Neural progenitor cell (in vitro differentiated cells): ENCODE data around the gene CRHR1. TPM values are rescaled to one million over a fixed set of nuclear protein-coding genes. Genes with fewer than 3 reads are reported as not detected.

Source experiments
- DNase-seq: peaks from one replicate; pipeline ENCODE4 v3.0.0-alpha.2; 2016; ENCODE audit warnings: low spot score
- H2AFZ ChIP-seq: fragments of 200-600 bp; sonication (generic); replicated peaks from 2 replicates; pipeline ENCODE4 v1.6.1; 2016; ENCODE audit warnings: antibody characterized with exemption
- H3F3A ChIP-seq: fragments of 200-600 bp; sonication (generic); 2 replicates; pipeline ENCODE4 v1.6.1; 2016; ENCODE audit warnings: antibody characterized with exemption, low read depth
- H3K27ac ChIP-seq: fragments of 200-600 bp; sonication (generic); 2 replicates; pipeline ENCODE4 v1.5.1; 2016; ENCODE audit warnings: mild to moderate bottlenecking
- H3K27me3 ChIP-seq: fragments of 200-600 bp; sonication (generic); 2 replicates; pipeline ENCODE4 v1.6.1; 2016; ENCODE audit warnings: mild to moderate bottlenecking, moderate library complexity
- H3K36me3 ChIP-seq: fragments of 200-600 bp; sonication (generic); 2 replicates; pipeline ENCODE4 v1.5.1; 2016
- H3K4me1 ChIP-seq: fragments of 200-600 bp; sonication (generic); 2 replicates; pipeline ENCODE4 v1.6.1; 2016; ENCODE audit warnings: mixed run types
- H3K4me2 ChIP-seq: fragments of 200-600 bp; sonication (generic); 2 replicates; pipeline ENCODE4 v1.6.1; 2016
- H3K4me3 ChIP-seq: fragments of 200-600 bp; sonication (generic); 2 replicates; pipeline ENCODE4 v1.5.1; 2016
- H3K79me2 ChIP-seq: fragments of 200-600 bp; sonication (generic); 2 replicates; pipeline ENCODE4 v1.6.1; 2016; ENCODE audit warnings: low read depth
- H3K9ac ChIP-seq: fragments of 200-600 bp; sonication (generic); 2 replicates; pipeline ENCODE4 v1.6.1; 2016
- H3K9me3 ChIP-seq: fragments of 200-600 bp; sonication (generic); 2 replicates; pipeline ENCODE4 v1.5.1; 2016; ENCODE audit warnings: low read depth
- H4K20me1 ChIP-seq: fragments of 200-600 bp; sonication (generic); 2 replicates; pipeline ENCODE4 v1.6.1; 2016; ENCODE audit warnings: low read depth
- H3K27ac Mint-ChIP-seq: 3 replicates; pipeline ENCODE4 v1.8.0; 2021; ENCODE audit warnings: mixed read lengths
- H3K27me3 Mint-ChIP-seq: 2 replicates; pipeline ENCODE4 v1.8.0; 2022; ENCODE audit warnings: low read depth, mild to moderate bottlenecking, inconsistent platforms, moderate library complexity, mixed read lengths; ENCODE audit not compliant: insufficient read depth
- H3K36me3 Mint-ChIP-seq: 3 replicates; pipeline ENCODE4 v1.8.0; 2021; ENCODE audit warnings: mixed read lengths
- H3K4me1 Mint-ChIP-seq: 3 replicates; pipeline ENCODE4 v1.8.0; 2021; ENCODE audit warnings: mixed read lengths
- H3K4me3 Mint-ChIP-seq: 3 replicates; pipeline ENCODE4 v1.8.0; 2021; ENCODE audit warnings: mild to moderate bottlenecking, moderate library complexity, mixed read lengths
- H3K9me3 Mint-ChIP-seq: 3 replicates; pipeline ENCODE4 v1.8.0; 2020; ENCODE audit warnings: mixed read lengths
- EZH2 ChIP-seq: fragments of 200-600 bp; sonication (generic); IDR thresholded peaks from 2 replicates; pipeline ENCODE4 v1.6.1; 2017; ENCODE audit warnings: antibody characterized with exemption, mild to moderate bottlenecking, moderate library complexity
- EZH2phosphoT487 ChIP-seq: fragments of 200-600 bp; sonication (generic); IDR thresholded peaks from 2 replicates; pipeline ENCODE4 v1.6.1; 2017; ENCODE audit warnings: antibody characterized with exemption
- total RNA-seq: library from RNA; depleted of rRNA; stranded (reverse); fragments of >200 nt; gene quantifications from 2 replicates; pipeline ENCODE4 v1.2.3, GENCODE V29; 2015; ENCODE audit warnings: low replicate concordance
- TF ChIP-seq, protein P1 (sequence below): fragments of 200-600 bp; sonication (generic); IDR thresholded peaks from 2 replicates; pipeline ENCODE4 v1.5.1; 2017; ENCODE audit warnings: antibody characterized with exemption, mild to moderate bottlenecking

Gene CRHR1
- 2.9 and 3.4 TPM in 2 replicates for total RNA-seq

DNA sequence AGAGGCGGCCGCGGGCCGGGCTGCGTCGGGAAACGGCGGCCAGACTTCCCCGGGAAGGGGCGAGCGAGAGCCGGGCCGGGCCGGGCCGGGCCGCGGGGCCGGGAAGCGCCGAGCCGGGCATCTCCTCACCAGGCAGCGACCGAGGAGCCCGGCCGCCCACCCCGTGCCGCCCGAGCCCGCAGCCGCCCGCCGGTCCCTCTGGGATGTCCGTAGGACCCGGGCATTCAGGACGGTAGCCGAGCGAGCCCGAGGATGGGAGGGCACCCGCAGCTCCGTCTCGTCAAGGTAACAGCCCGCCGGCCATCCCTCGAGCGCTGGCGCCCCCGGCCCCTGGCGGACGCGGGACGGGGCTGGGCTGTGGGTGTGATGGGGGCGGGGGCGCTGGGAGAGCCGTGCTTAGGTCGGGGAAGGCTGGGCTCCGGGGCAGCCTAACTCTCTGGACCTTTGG lies at the start of gene CRHR1:
TSS of gene CRHR1 (plus strand) at position 28 of the 448 bp plus-strand sequence. CDS start at position 253, 225 bp downstream.
- peak; percentile 58 for DNase-seq

DNA sequence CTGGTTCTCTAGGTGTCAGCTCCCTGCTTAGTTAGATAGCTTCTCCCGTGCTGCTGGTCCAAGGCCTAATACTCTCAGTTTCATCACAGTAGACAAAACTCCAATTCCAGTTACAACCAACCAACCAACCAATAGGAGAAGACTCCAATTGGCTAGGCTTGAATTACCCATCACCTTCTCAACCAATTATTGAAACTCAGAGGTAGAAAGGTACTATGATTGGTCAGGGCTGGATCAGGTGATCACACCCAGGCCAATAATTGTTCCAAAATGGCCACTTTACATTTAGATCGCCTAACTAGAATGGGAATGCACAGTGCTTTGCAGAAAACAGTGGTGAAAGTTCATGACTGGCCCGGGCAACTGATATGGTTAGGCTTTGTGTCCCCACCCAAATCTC lies 49.5 kb upstream of the CRHR1 start:
- no peak overlapping the region for H3K4me3 Mint-ChIP-seq
- DNase-seq: no peak
- H3K27me3 Mint-ChIP-seq: no peaks in the 10 kb centered on the region
- H3F3A ChIP-seq: no peaks in the 10 kb centered on the region
- H3K27me3 ChIP-seq: peaks cover 35% of the 10 kb centered on the region
- H3K36me3 ChIP-seq: no peaks in the 10 kb centered on the region
- no peaks in the 10 kb centered on the region for H3K36me3 Mint-ChIP-seq
- no peak overlapping the region for H3K9ac ChIP-seq
- H3K27ac ChIP-seq: no peak overlapping the region
- no peak overlapping the region for H3K27ac Mint-ChIP-seq
- peaks cover 6% of the 10 kb centered on the region for H3K9me3 Mint-ChIP-seq
- H3K9me3 ChIP-seq: no peaks in the 10 kb centered on the region
- no peak overlapping the region for H3K4me3 ChIP-seq
- peaks cover 9% of the 10 kb centered on the region for H3K4me1 ChIP-seq
- no peaks in the 10 kb centered on the region for H3K79me2 ChIP-seq
- H3K4me2 ChIP-seq: no peak overlapping the region
- H4K20me1 ChIP-seq: no peaks in the 10 kb centered on the region
- peaks cover 4% of the 10 kb centered on the region for H3K4me1 Mint-ChIP-seq
- TF ChIP-seq EZH2phosphoT487 (no peak), EZH2 (no peak)
- TF ChIP-seq, protein P1, sequence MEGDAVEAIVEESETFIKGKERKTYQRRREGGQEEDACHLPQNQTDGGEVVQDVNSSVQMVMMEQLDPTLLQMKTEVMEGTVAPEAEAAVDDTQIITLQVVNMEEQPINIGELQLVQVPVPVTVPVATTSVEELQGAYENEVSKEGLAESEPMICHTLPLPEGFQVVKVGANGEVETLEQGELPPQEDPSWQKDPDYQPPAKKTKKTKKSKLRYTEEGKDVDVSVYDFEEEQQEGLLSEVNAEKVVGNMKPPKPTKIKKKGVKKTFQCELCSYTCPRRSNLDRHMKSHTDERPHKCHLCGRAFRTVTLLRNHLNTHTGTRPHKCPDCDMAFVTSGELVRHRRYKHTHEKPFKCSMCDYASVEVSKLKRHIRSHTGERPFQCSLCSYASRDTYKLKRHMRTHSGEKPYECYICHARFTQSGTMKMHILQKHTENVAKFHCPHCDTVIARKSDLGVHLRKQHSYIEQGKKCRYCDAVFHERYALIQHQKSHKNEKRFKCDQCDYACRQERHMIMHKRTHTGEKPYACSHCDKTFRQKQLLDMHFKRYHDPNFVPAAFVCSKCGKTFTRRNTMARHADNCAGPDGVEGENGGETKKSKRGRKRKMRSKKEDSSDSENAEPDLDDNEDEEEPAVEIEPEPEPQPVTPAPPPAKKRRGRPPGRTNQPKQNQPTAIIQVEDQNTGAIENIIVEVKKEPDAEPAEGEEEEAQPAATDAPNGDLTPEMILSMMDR: no peak
- no peak overlapping the region for H2AFZ ChIP-seq

More for the DNA sequence above, at the start of gene CRHR1:
- Histone ChIP-seq H3K9ac (no peak within 1 kb of the TSS), H3K9me3 (no peaks in the 10 kb centered on the region), H2AFZ (peak within 1 kb of the TSS; percentile 91), H3K4me1 (peaks cover 4% of the 10 kb centered on the region), H3K4me2 (peak within 1 kb of the TSS; percentile 93), H3K36me3 (no peaks in the 10 kb centered on the region), H3K79me2 (no peaks in the 10 kb centered on the region), H3K27ac (no peak within 1 kb of the TSS), H4K20me1 (peaks cover 12% of the 10 kb centered on the region), H3F3A (peaks cover 17% of the 10 kb centered on the region), H3K4me3 (peak within 1 kb of the TSS; percentile 80), H3K27me3 (peaks cover 83% of the 10 kb centered on the region)
- Mint-ChIP-seq H3K27me3 (peaks cover 26% of the 10 kb centered on the region), H3K27ac (no peak within 1 kb of the TSS), H3K9me3 (no peaks in the 10 kb centered on the region), H3K4me1 (peaks cover 18% of the 10 kb centered on the region), H3K4me3 (peak within 1 kb of the TSS; percentile 90), H3K36me3 (no peaks in the 10 kb centered on the region)
- no peak for TF ChIP-seq EZH2phosphoT487
- peak; percentile 33 for TF ChIP-seq EZH2
- TF ChIP-seq, protein P1: no peak

DNA sequence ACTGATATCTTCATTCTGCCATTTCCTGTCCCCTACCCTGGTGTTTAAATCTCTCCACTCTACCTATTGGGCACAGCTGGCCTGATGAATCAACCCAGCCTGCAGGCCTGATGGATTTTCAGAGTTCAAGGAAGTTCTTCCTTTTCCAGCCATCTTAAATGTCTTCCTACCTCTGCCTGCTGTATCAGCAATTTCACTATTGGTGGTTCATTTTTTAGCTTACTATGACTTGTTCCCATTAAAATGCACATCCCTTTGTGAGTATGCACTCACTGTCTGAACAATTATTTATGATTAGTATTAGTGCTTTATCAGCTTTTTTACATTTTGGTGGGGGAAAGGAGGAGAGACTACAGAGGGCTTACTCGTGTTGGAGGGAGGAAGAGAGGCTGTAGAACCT lies 48.6 kb upstream of the CRHR1 start:
- Histone ChIP-seq H3K36me3 (no peaks in the 10 kb centered on the region), H3K9me3 (no peaks in the 10 kb centered on the region), H3F3A (no peaks in the 10 kb centered on the region), H3K4me1 (peaks cover 9% of the 10 kb centered on the region), H3K27me3 (peaks cover 35% of the 10 kb centered on the region), H3K79me2 (no peaks in the 10 kb centered on the region), H2AFZ (no peak overlapping the region), H3K9ac (no peak overlapping the region), H3K4me2 (no peak overlapping the region), H4K20me1 (no peaks in the 10 kb centered on the region), H3K4me3 (no peak overlapping the region), H3K27ac (no peak overlapping the region)
- peaks cover 10% of the 10 kb centered on the region for H3K4me1 Mint-ChIP-seq
- H3K9me3 Mint-ChIP-seq: peaks cover 6% of the 10 kb centered on the region
- no peak overlapping the region for H3K27ac Mint-ChIP-seq
- TF ChIP-seq EZH2: no peak
- TF ChIP-seq, protein P1: no peak
- no peak for DNase-seq
- H3K4me3 Mint-ChIP-seq: no peak overlapping the region
- H3K27me3 Mint-ChIP-seq: no peaks in the 10 kb centered on the region
- H3K36me3 Mint-ChIP-seq: no peaks in the 10 kb centered on the region
